Heart left ventricle (tissue), 16 donors: ENCODE measurements around the gene MAMDC2. TPM values are rescaled to one million over a fixed set of nuclear protein-coding genes. Genes with fewer than 3 reads are reported as not detected.
A peak's percentile ranks its signal among the peaks of the same experiment; 100 is the strongest.

Experiments used
- ATAC-seq, 4 donors: fragments of 200-7000 bp; cut with Tn5 transposase; one replicate each; pipeline ENCODE4 v1.9.1; 2020 to 2022; ENCODE audit warnings: moderate library complexity in 4 of 4, mild to moderate bottlenecking in 3 of 4, moderate number of reproducible peaks in 1 of 4
- DNase-seq, 5 donors: peaks; one replicate each; pipeline ENCODE4 v3.0.0-alpha.2; 2020
- H3K27ac ChIP-seq, 12 donors: fragments of 200-600 bp; sonication (generic) in 4 of 12; one replicate each; pipeline versions ENCODE4 v1.5.0 to v1.8.0; 2016 to 2022; ENCODE audit warnings: mild to moderate bottlenecking in 2 of 12
- H3K27me3 ChIP-seq, 9 donors: fragments of 200-600 bp; sonication (generic) in 2 of 9; one replicate each; pipeline versions ENCODE4 v1.5.1 to v1.8.0; 2016 to 2022; ENCODE audit warnings: mild to moderate bottlenecking in 3 of 9
- H3K36me3 ChIP-seq, 9 donors: fragments of 200-600 bp; sonication (generic) in 2 of 9; one replicate each; pipeline versions ENCODE4 v1.5.0 to v1.8.0; 2018 to 2022; ENCODE audit warnings: mild to moderate bottlenecking in 2 of 9
- H3K4me1 ChIP-seq, 12 donors: fragments of 200-600 bp; sonication (generic) in 4 of 12; one replicate each; pipeline versions ENCODE4 v1.5.0 to v1.8.0; 2016 to 2022; ENCODE audit warnings: mild to moderate bottlenecking in 3 of 12
- H3K4me3 ChIP-seq, 12 donors: fragments of 200-600 bp; sonication (generic) in 4 of 12; one replicate each; pipeline versions ENCODE4 v1.5.0 to v1.8.0; 2017 to 2022; ENCODE audit warnings: mild to moderate bottlenecking in 9 of 12, moderate library complexity in 4 of 12
- H3K9me3 ChIP-seq, 12 donors: fragments of 200-600 bp; sonication (generic) in 4 of 12; one replicate each; pipeline versions ENCODE4 v1.5.0 to v1.8.0; 2016 to 2022; ENCODE audit warnings: mild to moderate bottlenecking in 1 of 12
- CTCF ChIP-seq, 12 donors: fragments of 200-600 bp; sonication (generic) in 4 of 12; IDR thresholded peaks; one replicate each; pipeline versions ENCODE4 v1.5.0 to v1.8.0; 2018 to 2022; ENCODE audit warnings: antibody characterized with exemption in 12 of 12, mild to moderate bottlenecking in 5 of 12
- POLR2A ChIP-seq, 2 donors: fragments of 450-650 bp; IDR thresholded peaks; one replicate each; pipeline ENCODE4 v1.6.1; 2017; ENCODE audit warnings: antibody characterized with exemption in 2 of 2, mild to moderate bottlenecking in 2 of 2, moderate library complexity in 2 of 2
- WGBS, 4 donors: extraction: QIAGEN DNeasy Blood & Tissue Kit in 2 of 4; methylation state at CpG; one replicate each; pipeline versions ENCODE4 v1.1.5 to v1.1.7; 2013 to 2018; 5-methylcytosine and 5-hydroxymethylcytosine counted together
- intact Hi-C, 10 donors: fragments of 100-400 bp; cut with DNase I; formaldehyde crosslinking; loops; one replicate each; pipeline versions ENCODE4 v1.11.1 to v1.14.2; 2022
- polyA plus RNA-seq, 2 donors: library from polyadenylated mRNA; stranded (reverse); fragments of 200-250 nt; gene quantifications; one replicate each; pipeline ENCODE4 v1.2.3, GENCODE V29; 2013
- total RNA-seq, 9 donors: library from RNA; depleted of rRNA in 2 of 9; stranded (reverse); fragments of >200 nt in 2 of 9; fragmentation: NEBNext Ultra II Directional in 3 of 9; extraction: Animal tissue kit (Norgen Biotek cat#: 25700) in 3 of 9; gene quantifications; one replicate each; pipeline versions ENCODE4 v1.1.0 to v1.2.4, GENCODE V29; 2016 to 2023
- donor health status: ischemic (EF 13 %, LVEDD 7.1; RV severe dilation, severe dysfunction).
- donor health status: healthy with polysubstance abuse.
- donor health status: DM: no; HTN: yes; CAD: no.
- donor health status: DM: no; HTN: no; CAD: no.
- donor health status: ischemic (EF 25% LVEDD 6.9; RV normal size, moderate dysfunction).
- donor health status: ischemic (EF 25% LVEDD 5.7; RV mildly dilated, moderate dysfunction).
- donor health status: healthy.
- donor health status: DM: yes; HTN: yes; CAD: no.
- donor health status: ischemic (EF 35%, LVEDD 5.7; RV mildly dilated, moderate dysfunction).
- donor health status: nonischemic (EF 11% LVEDD 7.7; RV severe dilation, severe dysfunction).
- donor health status: DM: yes; HTN: yes; CAD: no.
- donor health status: PGD.
- donor health status: ischemic (EF 29% LVEDD 5.4; RV normal size, mild dysfunction).
- donor health status: nonischemic (EF 23%, LVEDD 6.1; RV moderate dilation, normal function).

Gene MAMDC2
- total and polyA plus RNA-seq, 11 donors, result 2.5 to 23.9 (median 5.1) TPM

- intact Hi-C loops, result loop anchor here in 1 of 10 donors (10.0 kb wide), 1 partner anchor 60 kb away; no protein-coding TSS in a partner anchor
- no peaks in the 10 kb centered on the region for H3K9me3 ChIP-seq
- H3K4me1 ChIP-seq, result peaks cover 0 to 6% (median 0%) of the 10 kb centered on the region in 12 donors
- no peaks in the 10 kb centered on the region for H3K27me3 ChIP-seq
- H3K27ac ChIP-seq, result no peak overlapping the region
- no peak overlapping the region for H3K4me3 ChIP-seq
- ATAC-seq (no peak), DNase-seq (no peak)
- peaks cover 0 to 17% (median 0%) of the 10 kb centered on the region in 9 donors for H3K36me3 ChIP-seq
- TF ChIP-seq CTCF (IDR thresholded peaks at IDR 0.05) (no peak), POLR2A (IDR thresholded peaks at IDR 0.05) (no peak)
- 72 to 77% (median 73%) methylated on average over 5 of the region's 5 CpGs for WGBS, 4 donors
Observed at GRCh38 chr9:70105147-70105546, 61.5 kb downstream of the MAMDC2 start.

- no peak for TF ChIP-seq POLR2A (IDR thresholded peaks at IDR 0.05)
- TF ChIP-seq CTCF (IDR thresholded peaks at IDR 0.05), result no peak
- peak overlapping the region in 1 of 12 donors; percentile 61 for H3K27ac ChIP-seq
- WGBS, 4 donors, result 82 to 88% (median 87%) methylated on average over 10 of the region's 10 CpGs
- intact Hi-C loops, result loop anchor here in 1 of 10 donors (2.0 to 10.0 kb wide), 2 partner anchors 58 to 134 kb away; no protein-coding TSS in a partner anchor
- ATAC-seq, result no peak
- H3K9me3 ChIP-seq, result no peaks in the 10 kb centered on the region
- H3K4me1 ChIP-seq, result peaks cover 0 to 16% (median 3%) of the 10 kb centered on the region in 12 donors
- H3K36me3 ChIP-seq, result peaks cover 0 to 17% (median 0%) of the 10 kb centered on the region in 9 donors
- H3K27me3 ChIP-seq, result no peaks in the 10 kb centered on the region
- H3K4me3 ChIP-seq, result no peak overlapping the region
- DNase-seq, result no peak
Observed at GRCh38 chr9:70106571-70106970, 62.9 kb downstream of the MAMDC2 start.

- no peaks in the 10 kb centered on the region for H3K27me3 ChIP-seq
- ATAC-seq (no peak), DNase-seq (no peak)
- WGBS, 4 donors, result 95 to 100% (median 98%) methylated on average over 1 of the region's 1 CpG
- no peaks in the 10 kb centered on the region for H3K9me3 ChIP-seq
- H3K27ac ChIP-seq, result peak overlapping the region in 1 of 12 donors; percentile 61
- H3K4me3 ChIP-seq, result no peak overlapping the region
- peaks cover 0 to 17% (median 0%) of the 10 kb centered on the region in 9 donors for H3K36me3 ChIP-seq
- intact Hi-C loops, result loop anchor here in 1 of 10 donors (2.0 to 10.0 kb wide), 2 partner anchors 57 to 135 kb away; no protein-coding TSS in a partner anchor
- H3K4me1 ChIP-seq, result peaks cover 0 to 16% (median 3%) of the 10 kb centered on the region in 12 donors
- TF ChIP-seq CTCF (IDR thresholded peaks at IDR 0.05) (no peak), POLR2A (IDR thresholded peaks at IDR 0.05) (no peak)
Observed at GRCh38 chr9:70107558-70107957, 63.9 kb downstream of the MAMDC2 start.

GRCh38 chr9:70108181-70108580 is 64.5 kb downstream of the MAMDC2 start:
- Histone ChIP-seq H3K27me3 (no peaks in the 10 kb centered on the region), H3K36me3 (peaks cover 0 to 23% (median 0%) of the 10 kb centered on the region in 9 donors), H3K27ac (peak overlapping the region in 1 of 12 donors; percentile 61), H3K4me3 (no peak overlapping the region), H3K4me1 (peaks cover 0 to 16% (median 3%) of the 10 kb centered on the region in 12 donors), H3K9me3 (no peaks in the 10 kb centered on the region)
- DNase-seq (no peak), ATAC-seq (no peak)
- TF ChIP-seq POLR2A (IDR thresholded peaks at IDR 0.05) (no peak), CTCF (IDR thresholded peaks at IDR 0.05) (no peak)
- 77 to 95% (median 83%) methylated on average over 3 of the region's 3 CpGs for WGBS, 4 donors
- intact Hi-C loops, result loop anchor here in 1 of 10 donors (10.0 kb wide), 1 partner anchor 57 kb away; no protein-coding TSS in a partner anchor
